Activated CD4-positive, alpha-beta T cell treated with anti-CD3 and anti-CD28 coated beads, Interleukin-2, amount 50 U/mL, for 16 hours (primary cell): ENCODE results near the gene YWHAQ.

Experiments used
- DNase-seq: peaks from one replicate; pipeline ENCODE4 v3.0.0-alpha.2; 2020

Gene YWHAQ

DNA sequence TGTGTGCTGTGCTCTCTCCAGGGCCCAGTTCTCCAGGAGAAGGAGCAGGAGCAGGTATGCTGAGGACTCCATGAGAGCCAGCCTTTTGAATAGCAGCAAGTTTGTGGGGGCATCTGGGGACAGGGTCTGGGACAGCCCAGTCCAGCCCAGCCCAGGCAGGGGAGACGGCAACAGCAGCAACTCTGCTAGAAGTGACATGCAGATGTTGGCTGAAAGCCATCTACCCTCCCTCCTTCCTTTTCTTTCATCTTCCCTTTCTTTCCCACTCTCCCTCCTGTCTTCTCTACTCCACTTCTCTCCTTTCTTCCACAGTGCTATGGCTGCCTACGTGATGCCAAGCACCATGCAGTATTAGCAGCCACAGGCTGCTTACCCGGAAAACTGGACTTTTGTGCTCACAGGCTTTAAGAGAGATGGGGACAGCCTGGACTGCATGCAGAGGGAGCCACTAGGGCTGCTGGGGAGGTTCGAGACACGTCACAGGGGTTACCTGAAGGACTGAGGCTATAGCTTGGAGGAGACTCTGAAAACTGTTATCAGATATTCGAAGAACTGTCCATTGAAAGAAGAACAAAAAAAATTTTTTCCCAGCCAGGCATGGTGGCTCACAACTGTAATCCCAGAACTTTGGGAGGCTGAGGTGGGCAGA lies 23.8 kb upstream of the YWHAQ start:
- no peak for DNase-seq

DNA sequence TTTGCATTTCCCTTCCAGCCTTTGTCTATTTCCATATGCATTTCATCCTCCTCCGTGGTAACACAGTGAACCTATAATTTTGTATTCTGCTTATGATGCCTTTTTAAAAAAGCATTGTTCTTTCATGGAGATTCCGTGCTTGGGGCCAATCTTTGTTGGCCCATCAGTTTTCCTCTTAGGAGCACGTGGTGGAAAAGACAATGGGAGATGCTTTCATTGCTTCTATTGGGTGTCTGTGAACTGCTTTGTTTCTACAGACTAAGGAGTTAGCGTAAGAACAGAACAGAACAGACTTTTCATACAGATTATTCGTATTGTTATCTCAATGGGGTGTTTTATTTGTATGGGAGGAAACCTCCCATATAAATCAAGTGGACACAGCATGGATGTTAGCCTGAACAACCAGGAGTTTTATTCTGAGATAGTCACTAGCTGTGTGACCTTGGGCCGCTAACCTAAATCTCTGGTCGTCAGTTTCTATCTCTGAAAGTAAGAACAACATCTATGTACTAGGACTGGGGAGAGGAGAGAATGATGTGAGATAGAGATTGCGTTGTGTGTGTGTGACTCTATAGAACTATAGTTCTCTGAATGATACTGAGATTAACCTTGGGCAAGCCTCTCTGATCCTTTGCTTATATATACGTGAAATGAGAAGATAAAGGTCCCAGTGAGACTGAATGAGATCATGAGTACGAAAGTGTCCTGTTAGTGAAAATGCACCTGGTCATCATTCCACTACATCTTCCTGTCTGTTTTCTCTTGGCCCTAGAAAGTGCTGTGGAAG lies 22.9 kb upstream of the YWHAQ start:
- DNase-seq: peak; percentile 48

GRCh38 chr2:9652898-9653479 lies 22.2 kb upstream of the YWHAQ start:
- DNase-seq: no peak

- no peak for DNase-seq
Measured at GRCh38 chr2:9652267-9652666, 21.5 kb upstream of the YWHAQ start.

DNA sequence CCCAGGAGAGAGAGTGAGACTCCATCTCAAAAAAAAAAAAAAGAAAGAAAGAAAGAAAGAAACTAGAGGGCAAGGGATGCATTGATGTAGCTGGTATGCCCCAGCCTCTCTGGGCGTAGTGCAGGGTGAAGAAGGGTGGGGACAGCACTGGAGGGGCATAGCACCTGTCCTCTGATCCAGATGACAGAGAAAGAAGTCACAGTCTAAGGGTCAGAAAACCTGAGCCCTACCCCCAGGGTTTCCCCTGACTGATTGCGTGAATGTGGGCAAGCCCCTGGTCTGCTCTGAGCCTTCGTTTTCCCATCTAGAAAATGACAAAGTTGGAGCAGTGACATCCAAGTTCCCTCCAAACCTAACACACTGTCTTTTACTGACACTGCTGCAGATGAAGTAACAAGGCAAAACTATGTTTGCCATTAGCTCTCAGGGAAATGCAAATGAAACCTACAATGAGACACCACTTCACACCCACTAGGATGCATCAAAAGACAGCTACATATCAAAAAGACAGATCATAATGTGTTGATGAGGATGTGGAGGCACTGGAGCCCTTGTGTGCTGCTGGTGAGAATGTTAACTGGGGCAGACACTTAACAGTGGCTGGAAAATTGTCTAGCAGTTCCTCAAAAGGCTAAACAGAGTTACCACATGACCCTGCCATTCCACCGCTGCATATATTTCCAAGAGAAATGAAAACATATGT lies 19.5 kb upstream of the YWHAQ start:
- no peak for DNase-seq

- no peak for DNase-seq
Measured at GRCh38 chr2:9649261-9649660, 18.5 kb upstream of the YWHAQ start.

DNA sequence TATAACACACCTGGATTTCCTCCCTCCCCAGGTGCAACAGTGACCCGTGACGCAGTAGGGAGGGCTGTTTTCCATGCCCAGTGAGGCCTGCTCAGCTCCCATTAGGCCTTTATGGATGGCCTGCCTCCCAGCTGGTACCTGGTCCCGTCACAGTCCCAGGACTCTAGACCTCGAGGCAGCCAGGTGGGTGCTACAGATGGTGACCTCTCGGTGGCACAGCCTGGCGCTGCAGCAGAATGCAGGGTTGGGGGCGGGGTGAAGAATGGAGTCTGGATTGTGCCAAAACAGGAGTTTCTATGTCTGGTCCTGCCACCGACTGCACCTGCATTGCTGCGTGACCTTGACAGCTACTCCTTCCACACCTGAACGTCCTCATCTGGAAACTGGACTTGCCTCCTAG lies 18.0 kb upstream of the YWHAQ start:
- no peak for DNase-seq

DNA sequence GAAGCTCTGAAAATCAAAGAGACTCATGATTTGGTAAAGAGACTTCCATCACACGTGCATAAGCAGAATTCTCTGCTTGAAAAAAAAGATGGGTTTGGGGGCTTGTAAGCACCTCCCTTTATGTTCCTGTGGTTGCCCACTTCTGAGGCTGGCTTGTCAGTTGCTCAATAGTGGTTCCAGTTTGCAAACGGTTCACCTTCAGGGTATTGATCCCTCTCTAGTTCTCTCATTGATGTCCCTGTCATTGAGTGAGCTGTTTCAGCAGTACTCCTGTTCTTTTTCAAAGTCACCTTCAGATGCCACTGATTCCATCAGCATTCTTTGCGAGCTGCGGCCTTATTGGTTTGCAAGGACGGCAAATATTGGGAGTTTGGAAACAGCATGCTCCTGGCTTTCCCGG lies 17.1 kb upstream of the YWHAQ start:
- no peak for DNase-seq

GRCh38 chr2:9646196-9647030 lies 15.6 kb upstream of the YWHAQ start:
- no peak for DNase-seq

GRCh38 chr2:9644603-9645002 lies 13.8 kb upstream of the YWHAQ start:
- DNase-seq: no peak

- DNase-seq: no peak
Measured at GRCh38 chr2:9644021-9644420, 13.2 kb upstream of the YWHAQ start.

GRCh38 chr2:9641641-9642040 lies 10.8 kb upstream of the YWHAQ start:
- peak; percentile 85 for DNase-seq

DNA sequence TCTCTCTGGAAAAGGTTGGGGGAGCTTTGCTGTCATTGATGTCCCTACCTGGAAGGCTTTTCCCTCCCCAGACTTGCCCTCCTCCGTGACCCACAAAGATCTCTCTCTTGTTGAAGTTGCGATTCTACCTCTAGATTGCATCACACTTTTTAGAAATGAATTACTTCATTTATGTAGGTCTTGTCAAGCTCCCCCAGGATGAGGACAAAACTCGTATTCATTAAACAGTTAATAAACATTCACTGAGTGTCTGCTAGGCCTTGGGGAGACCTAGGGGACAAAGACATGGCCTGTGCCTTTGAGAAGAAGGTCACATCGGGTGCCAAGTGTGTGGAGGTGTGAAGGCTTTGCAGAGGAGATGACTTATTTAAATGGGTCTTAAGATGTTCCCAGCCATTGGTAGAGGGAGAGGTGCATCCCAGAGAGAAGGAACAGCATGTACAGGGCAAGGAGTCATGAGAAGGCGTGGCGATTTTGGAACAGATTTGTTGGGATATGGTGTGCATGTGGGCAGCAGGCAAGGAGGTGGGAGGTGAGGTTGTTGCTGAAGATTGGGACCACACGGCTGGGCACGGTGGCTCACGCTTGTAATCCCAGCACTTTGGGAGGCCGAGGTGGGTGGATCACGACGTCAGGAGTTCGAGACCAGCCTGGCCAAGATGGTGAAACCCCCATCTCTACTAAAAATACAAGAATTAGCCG lies 9.8 kb upstream of the YWHAQ start:
- no peak for DNase-seq

DNA sequence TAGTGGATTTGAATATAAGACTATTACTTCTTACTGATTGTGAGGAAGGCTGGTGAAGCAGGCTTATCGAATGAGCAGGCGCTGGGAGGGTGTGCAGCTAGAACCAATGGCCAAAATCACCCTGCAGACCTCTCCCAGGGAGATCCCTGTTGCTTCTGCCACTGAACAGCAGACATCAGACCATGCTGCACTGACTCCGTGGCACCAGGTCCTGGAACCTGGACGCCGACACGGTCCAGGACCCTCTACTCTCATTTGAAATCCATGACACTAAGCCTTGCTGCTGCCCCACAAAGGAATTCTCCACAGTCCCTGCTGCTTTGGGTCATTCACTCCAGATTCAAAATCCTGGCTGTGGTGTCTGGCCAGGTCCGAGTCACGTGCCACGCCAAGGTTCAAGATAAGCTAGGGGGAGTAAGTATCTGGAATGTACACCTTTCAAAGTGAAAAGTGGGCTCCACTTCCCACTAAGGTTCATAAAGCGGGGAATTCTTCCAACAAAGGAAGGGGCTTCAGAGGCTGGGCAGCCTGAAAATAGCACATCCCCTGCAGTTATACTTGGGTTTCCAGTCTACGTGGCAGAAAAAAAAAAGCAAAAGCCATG lies 9.0 kb upstream of the YWHAQ start:
- DNase-seq: no peak

DNA sequence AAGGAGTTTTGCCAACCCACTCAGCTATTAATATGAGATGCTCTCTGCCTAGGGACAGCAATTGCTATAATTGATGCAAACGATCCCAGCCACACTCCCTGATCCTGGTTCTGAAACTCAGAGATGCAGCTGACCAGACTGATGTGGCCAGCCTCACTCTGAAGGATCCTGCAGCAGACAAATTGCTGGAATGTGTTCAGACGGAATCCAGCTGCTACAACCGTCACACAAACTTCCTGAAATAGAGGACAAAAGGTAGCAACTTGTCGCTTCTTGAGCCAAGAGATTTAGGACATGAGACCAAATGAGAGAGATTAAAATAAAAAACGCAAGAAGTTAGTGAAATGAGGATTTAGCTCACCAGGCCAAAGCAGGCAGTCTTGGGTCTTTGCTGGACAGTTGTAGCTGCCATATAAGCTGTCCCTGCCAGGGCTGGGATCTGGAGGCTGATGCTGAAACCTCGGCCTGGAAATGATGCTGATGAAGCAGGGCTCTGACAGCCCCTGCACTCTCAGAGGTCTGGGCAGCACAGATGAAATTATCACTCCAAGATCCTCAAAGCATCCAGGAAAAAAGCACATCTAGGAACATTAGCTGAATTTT lies 8.3 kb upstream of the YWHAQ start:
- no peak for DNase-seq

- DNase-seq: no peak
Measured at GRCh38 chr2:9638532-9638931, 7.7 kb upstream of the YWHAQ start.

- DNase-seq: peak; percentile 62
Measured at GRCh38 chr2:9637330-9637729, 6.5 kb upstream of the YWHAQ start.

GRCh38 chr2:9634133-9634532 lies 3.3 kb upstream of the YWHAQ start:
- DNase-seq: no peak

DNA sequence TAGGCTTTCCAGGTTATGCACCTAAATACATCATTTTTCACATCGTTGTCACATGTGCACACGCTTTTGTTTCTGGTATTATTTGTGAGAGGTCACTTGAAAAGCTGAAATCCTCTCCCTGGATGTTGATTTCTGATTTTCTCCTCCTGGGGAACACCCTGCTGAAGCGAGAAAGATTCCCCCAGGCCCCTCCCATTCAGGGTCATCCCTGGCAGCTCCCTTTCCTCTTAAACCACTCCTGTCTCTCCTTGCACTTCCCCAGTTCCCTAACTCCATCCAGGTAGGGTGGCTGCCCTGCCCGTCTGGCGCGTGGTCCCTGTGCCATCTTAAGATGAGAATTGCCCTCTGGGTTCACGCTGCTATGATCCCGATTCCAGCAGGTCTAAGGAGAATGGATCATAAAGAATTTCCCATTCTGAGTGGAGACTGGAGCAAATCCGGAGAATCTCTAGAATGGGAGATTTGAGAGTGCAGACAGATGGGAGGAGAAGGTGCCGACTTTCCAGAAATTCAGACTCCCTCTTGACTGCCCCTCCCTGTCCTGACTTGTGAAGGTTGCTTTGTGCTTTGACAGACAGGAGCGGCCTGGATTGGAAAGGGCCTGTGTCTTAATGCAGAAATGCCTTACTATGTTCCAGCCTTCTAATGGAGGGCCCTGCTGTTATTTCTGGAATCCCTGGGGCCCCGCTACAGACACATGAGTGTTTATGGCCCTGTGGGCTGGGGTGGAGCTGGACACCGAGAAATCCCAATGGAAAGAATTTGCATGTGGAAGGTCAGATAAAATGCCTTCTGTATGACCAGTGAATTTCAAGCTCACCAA lies 1.3 kb upstream of the YWHAQ start:
- DNase-seq: no peak

DNA sequence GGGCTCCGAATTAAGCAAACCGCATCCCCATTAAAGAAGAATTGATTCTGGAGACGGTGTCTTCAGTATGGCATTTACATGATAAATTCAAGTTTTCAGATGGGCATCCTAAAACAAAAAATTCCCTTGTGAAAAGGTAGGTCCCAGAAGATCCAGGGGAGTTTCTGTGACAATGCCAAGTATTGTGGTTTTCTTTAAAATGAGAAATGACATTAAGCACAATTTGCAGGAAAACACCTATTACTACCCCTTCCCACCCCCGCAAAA lies 689 bp upstream of the YWHAQ start:
- no peak for DNase-seq
